GM21825 (cell line): ENCODE data around the gene SLC43A2.
"Not testable (repeated sequence)": the region's sequence is repeated elsewhere in the genome, so short reads cannot be mapped to it uniquely, and the experiment has no call there.

Source experiments
- ATAC-seq: cut with Tn5 transposase; IDR thresholded peaks from one replicate; pipeline ENCODE4 v1.9.1; 2021; ENCODE audit warnings: mild to moderate bottlenecking, moderate library complexity; ENCODE audit not compliant: unreplicated experiment

Gene SLC43A2

GRCh38 chr17:1590747-1591473 is 37.7 kb downstream of the SLC43A2 start:
- ATAC-seq: no peak

- no peak for ATAC-seq
Measured at GRCh38 chr17:1590029-1590746, 38.4 kb downstream of the SLC43A2 start.

GRCh38 chr17:1588821-1589585 is 39.6 kb downstream of the SLC43A2 start:
- no peak for ATAC-seq

GRCh38 chr17:1584167-1584566 is 44.5 kb downstream of the SLC43A2 start:
- ATAC-seq: no peak

- ATAC-seq: no peak
Measured at GRCh38 chr17:1583556-1583955, 45.1 kb downstream of the SLC43A2 start.

- no peak for ATAC-seq
Measured at GRCh38 chr17:1582374-1582773, 46.3 kb downstream of the SLC43A2 start.

GRCh38 chr17:1580979-1581676 is 47.5 kb downstream of the SLC43A2 start:
- ATAC-seq: no peak

- no peak for ATAC-seq
Measured at GRCh38 chr17:1578029-1578428, 50.6 kb downstream of the SLC43A2 start.

GRCh38 chr17:1577583-1578013 is 51.0 kb downstream of the SLC43A2 start:
- ATAC-seq: no peak

- no peak for ATAC-seq
Measured at GRCh38 chr17:1577182-1577581, 51.5 kb downstream of the SLC43A2 start.

GRCh38 chr17:1576500-1576899 is 52.1 kb downstream of the SLC43A2 start:
- no peak for ATAC-seq

- no peak for ATAC-seq
Measured at GRCh38 chr17:1574697-1575471, 53.8 kb downstream of the SLC43A2 start.

- no peak for ATAC-seq
Measured at GRCh38 chr17:1573932-1574696, 54.5 kb downstream of the SLC43A2 start.

GRCh38 chr17:1572646-1573045 is 56.0 kb downstream of the SLC43A2 start:
- not testable (repeated sequence) for ATAC-seq

- ATAC-seq: no peak
Measured at GRCh38 chr17:1571341-1571704, 57.3 kb downstream of the SLC43A2 start.

- no peak for ATAC-seq
Measured at GRCh38 chr17:1568950-1569810, 59.5 kb downstream of the SLC43A2 start.

- no peak for ATAC-seq
Measured at GRCh38 chr17:1566505-1567199, 62.0 kb downstream of the SLC43A2 start.

- ATAC-seq: no peak
Measured at GRCh38 chr17:1565877-1566276, 62.8 kb downstream of the SLC43A2 start.
